Panc1 (cell line): Measurements from ENCODE around the gene EDNRB. TPM values are rescaled to one million over a fixed set of nuclear protein-coding genes. Genes with fewer than 3 reads are reported as not detected.

Experiments
- ATAC-seq: fragments of 200-7000 bp; cut with Tn5 transposase; 2 replicates; pipeline ENCODE4 v1.9.1; 2020; ENCODE audit warnings: mild to moderate bottlenecking, moderate library complexity
- BruUV-seq: library from RNA; stranded (reverse); fragments of 400-500 nt; replicated peaks from 2 replicates; lab custom pipeline; 2021; lab: Mats Ljungman, UMichigan
- CTCF ChIA-PET: fragments of 300-600 bp; sonication (Branson Sonifier 250); formaldehyde crosslinking; loops from one replicate; lab custom pipeline; 2022; ENCODE audit warnings: antibody characterized with exemption; lab: Charles Lee
- POLR2A ChIA-PET: fragments of 300-600 bp; sonication (Branson Sonifier 250); formaldehyde crosslinking; loops from one replicate; lab custom pipeline; 2022; ENCODE audit warnings: antibody characterized with exemption; lab: Charles Lee
- DNase-seq: peaks from one replicate; pipeline ENCODE4 v3.0.0-alpha.2; 2010; ENCODE audit warnings: low read depth, low spot score
- H3K27ac ChIP-seq: 2 replicates; pipeline ENCODE4 v1.5.1; 2011; ENCODE audit warnings: mild to moderate bottlenecking, low read length, inconsistent platforms
- H3K27me3 ChIP-seq: fragments of 200-500 bp; sonication (Bioruptor generic); 2 replicates; pipeline ENCODE4 v1.6.0; 2014; ENCODE audit warnings: low read length, inconsistent platforms; ENCODE audit not compliant: control insufficient read depth, insufficient read depth
- H3K36me3 ChIP-seq: fragments of 200-500 bp; sonication (Bioruptor generic); 2 replicates; pipeline ENCODE4 v1.5.1; 2014; ENCODE audit warnings: inconsistent platforms, mild to moderate bottlenecking, low read length, moderate library complexity; ENCODE audit not compliant: control insufficient read depth, insufficient read depth
- H3K4me1 ChIP-seq: 2 replicates; pipeline ENCODE4 v1.5.1; 2011; ENCODE audit warnings: inconsistent platforms, mild to moderate bottlenecking, low read length, moderate library complexity; ENCODE audit not compliant: control insufficient read depth, insufficient read depth
- H3K4me3 ChIP-seq, 2 experiments: 2 replicates each; pipeline ENCODE4 v1.5.1; 2011 to 2012; ENCODE audit warnings: low read depth in 2 of 2, low read length in 2 of 2, mild to moderate bottlenecking in 2 of 2, inconsistent platforms in 1 of 2, moderate library complexity in 1 of 2
- H3K9me3 ChIP-seq: fragments of 200-500 bp; sonication (Bioruptor generic); 2 replicates; pipeline ENCODE4 v1.5.1; 2014; ENCODE audit warnings: low read depth, mild to moderate bottlenecking, inconsistent platforms, low read length, moderate library complexity; ENCODE audit not compliant: control insufficient read depth, insufficient read depth
- CTCF ChIP-seq: fragments of 450-650 bp; IDR thresholded peaks from 2 replicates; pipeline ENCODE4 v1.5.1; 2017; ENCODE audit warnings: mild to moderate bottlenecking
- POLR2AphosphoS5 ChIP-seq: IDR thresholded peaks from 2 replicates; pipeline ENCODE4 v1.6.1; 2012; ENCODE audit warnings: mild to moderate bottlenecking, low read depth, low read length, moderate library complexity
- REST ChIP-seq, 2 experiments: IDR thresholded peaks; 2 replicates each; pipeline ENCODE4 v1.6.1; 2011 to 2012; ENCODE audit warnings: low read depth in 2 of 2, control low read depth in 1 of 2, low read length in 1 of 2, mild to moderate bottlenecking in 1 of 2, moderate library complexity in 1 of 2; ENCODE audit not compliant: insufficient read depth in 1 of 2
- SIN3A ChIP-seq: IDR thresholded peaks from 2 replicates; pipeline ENCODE4 v1.6.1; 2012; ENCODE audit warnings: low read depth, mild to moderate bottlenecking, low read length, moderate library complexity, borderline replicate concordance; ENCODE audit not compliant: insufficient read depth
- TCF7L2 ChIP-seq: IDR thresholded peaks from 2 replicates; pipeline ENCODE4 v1.6.1; 2011; ENCODE audit warnings: mild to moderate bottlenecking, low read depth, low read length, inconsistent platforms
- in situ Hi-C: cut with HindIII; loops from 2 replicates; pipeline ENCODE4 v1.10.0; 2016; ENCODE audit warnings: low sequenced_read_pairs, low pct_unique_long_range_greater_than_20kb
- intact Hi-C: fragments of 100-400 bp; cut with micrococcal nuclease; formaldehyde crosslinking; loops from one replicate; pipeline ENCODE4 v1.10.0; 2022; ENCODE audit not compliant: unreplicated experiment
- total RNA-seq: library from RNA; stranded (reverse); gene quantifications from one replicate; pipeline ENCODE4 v1.2.1, GENCODE V29; 2021; ENCODE audit not compliant: unreplicated experiment

The EDNRB gene
- total RNA-seq, 1 experiment from 2014 or later = 0.18 TPM

- no TSS peak for BruUV-seq
- DNase-seq (no peak), ATAC-seq (no peak)
- Histone ChIP-seq H3K4me3 (no peak overlapping the region), H3K9me3 (no peaks in the 10 kb centered on the region), H3K36me3 (no peaks in the 10 kb centered on the region), H3K27me3 (no peaks in the 10 kb centered on the region), H3K4me1 (no peaks in the 10 kb centered on the region), H3K27ac (no peak overlapping the region)
- in situ Hi-C loops (no loop called here), intact Hi-C loops (no loop called here)
- TF ChIP-seq REST (IDR thresholded peaks at IDR 0.05; ENCODE audit: insufficient read depth in 1 of 2, low read depth in 2 of 2, low read length in 1 of 2) (no peak), CTCF (no peak), TCF7L2 (no peak), SIN3A (no peak), POLR2AphosphoS5 (no peak)
- CTCF ChIA-PET = interaction anchor here (1.0 kb wide), 1 partner anchor 210 kb away, joined by 3 read pairs; no protein-coding TSS in a partner anchor
- POLR2A ChIA-PET = no interaction called here
Measured at GRCh38 chr13:77911751-77912150, 6.9 kb downstream of the EDNRB start.

- Histone ChIP-seq H3K9me3 (no peaks in the 10 kb centered on the region), H3K4me3 (no peak overlapping the region), H3K27me3 (no peaks in the 10 kb centered on the region), H3K36me3 (no peaks in the 10 kb centered on the region), H3K27ac (no peak overlapping the region), H3K4me1 (no peaks in the 10 kb centered on the region)
- CTCF ChIA-PET = no interaction called here
- no peak for DNase-seq
- intact Hi-C loops (no loop called here), in situ Hi-C loops (no loop called here)
- TF ChIP-seq SIN3A = no peak
- POLR2A ChIA-PET = no interaction called here
- no peak for ATAC-seq
- BruUV-seq = no TSS peak
Measured at GRCh38 chr13:77909827-77910226, 8.8 kb downstream of the EDNRB start.

- Histone ChIP-seq H3K36me3 (no peaks in the 10 kb centered on the region), H3K27ac (no peak overlapping the region), H3K4me1 (no peaks in the 10 kb centered on the region), H3K9me3 (no peaks in the 10 kb centered on the region), H3K4me3 (no peak overlapping the region), H3K27me3 (no peaks in the 10 kb centered on the region)
- no TSS peak for BruUV-seq
- TF ChIP-seq CTCF (no peak), SIN3A (no peak), POLR2AphosphoS5 (no peak), TCF7L2 (no peak), REST (IDR thresholded peaks at IDR 0.05; ENCODE audit: insufficient read depth in 1 of 2, low read depth in 2 of 2, low read length in 1 of 2) (no peak)
- ATAC-seq (no peak), DNase-seq (no peak)
- ChIA-PET POLR2A (no interaction called here), CTCF (no interaction called here)
- in situ Hi-C loops (no loop called here), intact Hi-C loops (no loop called here)
Measured at GRCh38 chr13:77908531-77908930, 10.1 kb downstream of the EDNRB start.
